Measurements from ENCODE around the gene HTR2B. TPM values are rescaled to one million over a fixed set of nuclear protein-coding genes. Genes with fewer than 3 reads are reported as not detected.
"Not testable (repeated sequence)": the region's sequence is repeated elsewhere in the genome, so short reads cannot be mapped to it uniquely, and the experiment has no call there.

Gene HTR2B
- total and polyA plus RNA-seq, 11 donors = 0.25 to 2.2 (median 0.61) TPM

- H3K27ac ChIP-seq = no peak overlapping the region
- peaks cover 0 to 2% (median 0%) of the 10 kb centered on the region in 12 donors for H3K4me1 ChIP-seq
- peaks cover 0 to 100% (median 96%) of the 10 kb centered on the region in 9 donors for H3K36me3 ChIP-seq
- intact Hi-C loops (cut with DNase I) = no loop called here
- H3K9me3 ChIP-seq = no peaks in the 10 kb centered on the region
- 95 to 97% (median 95%) methylated on average over 5 of the region's 5 CpGs for WGBS, 4 donors
- ATAC-seq = no peak
- no peak for DNase-seq
- no peak for TF ChIP-seq POLR2A (IDR thresholded peaks at IDR 0.05)
- TF ChIP-seq, protein P1, sequence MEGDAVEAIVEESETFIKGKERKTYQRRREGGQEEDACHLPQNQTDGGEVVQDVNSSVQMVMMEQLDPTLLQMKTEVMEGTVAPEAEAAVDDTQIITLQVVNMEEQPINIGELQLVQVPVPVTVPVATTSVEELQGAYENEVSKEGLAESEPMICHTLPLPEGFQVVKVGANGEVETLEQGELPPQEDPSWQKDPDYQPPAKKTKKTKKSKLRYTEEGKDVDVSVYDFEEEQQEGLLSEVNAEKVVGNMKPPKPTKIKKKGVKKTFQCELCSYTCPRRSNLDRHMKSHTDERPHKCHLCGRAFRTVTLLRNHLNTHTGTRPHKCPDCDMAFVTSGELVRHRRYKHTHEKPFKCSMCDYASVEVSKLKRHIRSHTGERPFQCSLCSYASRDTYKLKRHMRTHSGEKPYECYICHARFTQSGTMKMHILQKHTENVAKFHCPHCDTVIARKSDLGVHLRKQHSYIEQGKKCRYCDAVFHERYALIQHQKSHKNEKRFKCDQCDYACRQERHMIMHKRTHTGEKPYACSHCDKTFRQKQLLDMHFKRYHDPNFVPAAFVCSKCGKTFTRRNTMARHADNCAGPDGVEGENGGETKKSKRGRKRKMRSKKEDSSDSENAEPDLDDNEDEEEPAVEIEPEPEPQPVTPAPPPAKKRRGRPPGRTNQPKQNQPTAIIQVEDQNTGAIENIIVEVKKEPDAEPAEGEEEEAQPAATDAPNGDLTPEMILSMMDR (IDR thresholded peaks at IDR 0.05) = no peak
- H3K4me3 ChIP-seq = no peak overlapping the region
- no peaks in the 10 kb centered on the region for H3K27me3 ChIP-seq
Measured at GRCh38 chr2:231068525-231069222, 56.2 kb downstream of the HTR2B start.

DNA sequence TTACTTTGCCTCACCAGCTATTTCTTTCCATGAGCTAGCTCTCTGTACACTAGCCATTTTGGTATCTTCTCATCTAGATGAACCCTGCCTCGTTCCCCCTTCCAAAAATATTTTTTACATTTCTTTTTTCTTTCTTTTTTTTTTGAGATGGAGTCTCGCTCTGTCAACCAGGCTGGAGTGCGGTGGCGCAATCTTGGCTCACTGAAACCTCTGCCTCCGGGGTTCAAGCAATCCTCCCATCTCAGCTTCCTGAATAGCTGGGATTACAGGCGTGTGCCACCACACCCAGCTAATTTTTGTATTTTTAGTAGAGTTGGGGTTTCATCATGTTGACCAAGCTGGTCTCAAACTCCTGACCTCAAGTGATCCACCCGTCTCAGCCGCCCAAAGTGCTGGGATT, 57.3 kb downstream of the HTR2B start:
- H3K9me3 ChIP-seq; ATAC-seq; intact Hi-C loops (cut with DNase I); H3K27ac ChIP-seq; H3K27me3 ChIP-seq; H3K4me3 ChIP-seq; H3K4me1 ChIP-seq; DNase-seq: not testable (repeated sequence)
- 90 to 93% (median 92%) methylated on average over 8 of the region's 8 CpGs for WGBS, 4 donors
- peaks cover 0 to 100% (median 96%) of the 10 kb centered on the region in 9 donors for H3K36me3 ChIP-seq

GRCh38 chr2:231065966-231066365, 58.9 kb downstream of the HTR2B start:
- WGBS, 4 donors = 95 to 100% (median 97%) methylated on average over 1 of the region's 1 CpG
- DNase-seq (no peak), ATAC-seq (no peak)
- H3K27me3 ChIP-seq = no peaks in the 10 kb centered on the region
- intact Hi-C loops (cut with DNase I) = no loop called here
- peaks cover 0 to 3% (median 0%) of the 10 kb centered on the region in 12 donors for H3K4me1 ChIP-seq
- TF ChIP-seq, protein P1 (IDR thresholded peaks at IDR 0.05) = no peak
- TF ChIP-seq POLR2A (IDR thresholded peaks at IDR 0.05) = no peak
- H3K4me3 ChIP-seq = no peak overlapping the region
- H3K36me3 ChIP-seq = peaks cover 0 to 100% (median 95%) of the 10 kb centered on the region in 9 donors
- no peak overlapping the region for H3K27ac ChIP-seq
- no peaks in the 10 kb centered on the region for H3K9me3 ChIP-seq

DNA sequence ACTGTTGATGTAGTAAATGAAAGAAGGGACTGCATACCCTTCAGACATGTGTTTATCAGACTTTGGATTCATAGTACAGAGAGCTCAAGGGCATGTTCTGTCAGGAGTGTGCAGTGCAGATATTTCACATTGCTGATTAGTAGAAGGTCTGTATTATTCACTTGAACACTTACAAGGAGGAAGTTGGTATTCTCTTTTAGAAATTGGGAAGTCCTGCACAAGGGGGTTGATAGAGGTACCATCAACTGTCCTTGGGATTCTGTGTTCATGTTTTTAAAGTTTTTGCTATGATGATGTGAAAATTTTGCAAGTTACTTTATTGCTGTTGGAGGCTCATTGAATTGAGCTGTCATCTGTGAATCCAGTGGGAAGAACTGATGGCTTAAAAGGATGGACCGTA, 61.5 kb downstream of the HTR2B start:
- intact Hi-C loops (cut with DNase I) = no loop called here
- H3K27ac ChIP-seq = no peak overlapping the region
- peak in 1 of 4 donors; percentile 24 for ATAC-seq
- 94 to 100% (median 98%) methylated on average over 1 of the region's 1 CpG for WGBS, 4 donors
- H3K36me3 ChIP-seq = peaks cover 0 to 77% (median 69%) of the 10 kb centered on the region in 9 donors
- no peak overlapping the region for H3K4me3 ChIP-seq
- TF ChIP-seq POLR2A (IDR thresholded peaks at IDR 0.05) = no peak
- TF ChIP-seq, protein P1 (IDR thresholded peaks at IDR 0.05) = no peak
- no peaks in the 10 kb centered on the region for H3K9me3 ChIP-seq
- H3K4me1 ChIP-seq = peaks cover 0 to 22% (median 18%) of the 10 kb centered on the region in 12 donors
- no peaks in the 10 kb centered on the region for H3K27me3 ChIP-seq
- no peak for DNase-seq

Data from heart left ventricle (tissue), 16 donors.